Aorta (tissue), 5 donors: ENCODE measurements around the gene AFF2. TPM values are rescaled to one million over a fixed set of nuclear protein-coding genes. Genes with fewer than 3 reads are reported as not detected.

Experiments
- ATAC-seq: fragments of 200-7000 bp; cut with Tn5 transposase; one replicate; pipeline ENCODE4 v1.9.1; 2022; ENCODE audit warnings: moderate library complexity; ENCODE audit not compliant: low FRiP score
- DNase-seq, 2 donors: peaks; one replicate each; pipeline ENCODE4 v3.0.0-alpha.2; 2020
- H3K27ac ChIP-seq, 2 donors: one replicate each; pipeline ENCODE4 v1.5.1; 2013; ENCODE audit warnings: low read length in 2 of 2, mild to moderate bottlenecking in 2 of 2, moderate library complexity in 2 of 2, control low read depth in 1 of 2, inconsistent platforms in 1 of 2, low read depth in 1 of 2
- H3K27me3 ChIP-seq, 2 donors: one replicate each; pipeline ENCODE4 v1.6.1; 2013; ENCODE audit warnings: control low read depth in 1 of 2, low read length in 1 of 2, mild to moderate bottlenecking in 1 of 2, moderate library complexity in 1 of 2; ENCODE audit not compliant: insufficient read depth in 2 of 2, control insufficient read depth in 1 of 2
- H3K36me3 ChIP-seq, 2 donors: one replicate each; pipeline ENCODE4 v1.6.1; 2013; ENCODE audit warnings: control low read depth in 1 of 2, low read length in 1 of 2, mild to moderate bottlenecking in 1 of 2; ENCODE audit not compliant: insufficient read depth in 2 of 2, control insufficient read depth in 1 of 2
- H3K4me1 ChIP-seq, 2 donors: one replicate each; pipeline ENCODE4 v1.6.1; 2013; ENCODE audit warnings: low read length in 2 of 2, control low read depth in 1 of 2, mild to moderate bottlenecking in 1 of 2, moderate library complexity in 1 of 2; ENCODE audit not compliant: insufficient read depth in 2 of 2, control insufficient read depth in 1 of 2
- H3K4me3 ChIP-seq, 2 donors: one replicate each; pipeline ENCODE4 v1.5.1; 2013; ENCODE audit warnings: low read length in 2 of 2, control low read depth in 1 of 2, mild to moderate bottlenecking in 1 of 2
- H3K9me3 ChIP-seq: one replicate; pipeline ENCODE4 v1.6.1; 2013; ENCODE audit warnings: mild to moderate bottlenecking, low read length; ENCODE audit not compliant: control insufficient read depth
- WGBS, 2 donors: extraction: QIAGEN DNeasy Blood & Tissue Kit; methylation state at CpG; one replicate each; pipeline ENCODE4 v1.1.7; 2013; 5-methylcytosine and 5-hydroxymethylcytosine counted together
- intact Hi-C, 2 donors: fragments of 100-400 bp; cut with DNase I; formaldehyde crosslinking; loops; one replicate each; pipeline versions ENCODE4 v1.14.2 to v1.15.0; 2022
- polyA plus RNA-seq, 2 donors: library from polyadenylated mRNA; stranded (reverse); fragments of 200-250 nt; gene quantifications; one replicate each; pipeline ENCODE4 v1.2.3, GENCODE V29; 2013
- total RNA-seq, 2 donors: library from RNA; stranded (reverse); fragmentation: NEBNext Ultra II Directional; extraction: Animal tissue kit (Norgen Biotek cat#: 25700); gene quantifications; one replicate each; pipeline ENCODE4 v1.2.1, GENCODE V29; 2021
- donor health status: healthy with polysubstance abuse.
- donor health status: Bipolar disorder and iron deficiency.
- donor health status: DM: no; HTN: no; CAD: no.
- donor health status: DM: no; HTN: no; CAD: no.
- donor health status: DM: yes; HTN: yes; CAD: no.

AFF2 gene
- total and polyA plus RNA-seq, 4 donors, result 0.25 to 2.7 (median 1.2) TPM

DNA sequence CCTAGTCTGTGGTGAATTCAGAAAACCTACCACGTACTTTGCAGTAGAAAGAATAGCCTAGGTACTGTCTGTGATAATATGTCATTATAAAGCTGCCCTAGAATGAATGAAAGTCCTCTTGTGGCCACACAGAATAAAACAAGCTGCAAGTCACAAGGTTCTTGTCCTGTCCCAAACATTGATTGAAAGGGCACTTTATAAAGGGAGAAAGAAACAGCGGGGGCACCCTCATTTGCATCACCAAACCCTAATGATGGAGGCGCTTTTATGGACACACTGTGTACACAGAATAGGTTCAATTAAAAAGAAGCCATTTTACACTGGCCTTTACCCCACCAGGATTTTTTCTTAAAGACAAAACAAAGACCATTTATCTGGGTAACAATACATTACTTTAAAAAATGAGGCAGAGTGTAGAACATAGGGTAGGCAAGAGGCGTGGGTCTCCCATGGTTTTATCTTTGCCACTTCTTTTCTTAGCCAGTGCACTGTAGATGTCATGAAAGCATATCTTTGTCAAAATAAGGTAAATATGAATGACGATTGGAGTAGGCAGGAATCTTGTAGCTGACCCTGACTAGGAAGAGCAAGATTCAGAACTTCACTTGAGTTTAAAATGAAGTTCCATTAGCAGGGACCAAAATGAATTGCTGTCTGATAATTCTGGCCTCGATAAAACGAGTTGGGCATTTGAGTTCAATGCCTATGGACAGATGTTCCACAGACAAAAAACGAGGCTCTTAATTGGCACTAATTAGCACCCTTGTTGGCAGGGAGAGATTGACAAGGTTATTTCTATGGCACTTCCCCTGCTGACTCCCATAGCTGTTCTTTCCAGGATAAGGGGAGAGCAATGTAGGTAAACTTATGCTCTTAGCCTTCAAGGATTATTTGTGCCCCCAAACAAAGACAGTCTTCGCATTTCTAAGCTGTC, 365.1 kb downstream of the AFF2 start:
- 56 to 85% methylated on average over 9 of the region's 9 CpGs for WGBS, 2 donors
- Histone ChIP-seq H3K36me3 (no peaks in the 10 kb centered on the region), H3K9me3 (no peaks in the 10 kb centered on the region), H3K4me3 (no peak overlapping the region), H3K27me3 (no peaks in the 10 kb centered on the region), H3K27ac (no peak overlapping the region), H3K4me1 (no peaks in the 10 kb centered on the region)
- intact Hi-C loops, result no loop called here
- ATAC-seq, result no peak
- DNase-seq, result no peak

DNA sequence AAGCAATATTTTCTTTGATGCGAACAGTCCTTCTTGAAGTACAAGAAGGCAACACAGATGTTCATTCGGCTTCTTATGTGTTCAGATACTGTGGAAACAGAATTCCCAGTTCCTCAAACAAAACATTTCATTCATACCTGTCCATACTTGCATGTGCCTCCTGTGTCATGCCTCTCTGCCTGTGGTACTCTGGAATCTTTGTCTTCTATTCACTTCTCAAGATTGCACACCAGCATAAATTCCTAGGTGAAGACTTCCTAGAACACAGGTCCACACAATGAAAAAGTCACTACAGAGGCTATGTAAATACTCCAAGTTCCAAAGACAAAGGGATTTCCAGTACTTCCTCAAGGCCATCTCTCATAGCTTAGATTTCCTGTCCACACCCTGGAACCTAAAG, 367.2 kb downstream of the AFF2 start:
- H3K27me3 ChIP-seq, result no peaks in the 10 kb centered on the region
- no peaks in the 10 kb centered on the region for H3K36me3 ChIP-seq
- intact Hi-C loops, result no loop called here
- H3K4me1 ChIP-seq, result no peaks in the 10 kb centered on the region
- H3K9me3 ChIP-seq, result no peaks in the 10 kb centered on the region
- 85 to 97% methylated on average over 2 of the region's 2 CpGs for WGBS, 2 donors
- DNase-seq, result no peak
- no peak for ATAC-seq
- H3K4me3 ChIP-seq, result no peak overlapping the region
- no peak overlapping the region for H3K27ac ChIP-seq

GRCh38 chrX:148871422-148872160, 371.2 kb downstream of the AFF2 start:
- 30 to 40% methylated on average over 7 of the region's 7 CpGs for WGBS, 2 donors
- no peaks in the 10 kb centered on the region for H3K36me3 ChIP-seq
- no peak overlapping the region for H3K27ac ChIP-seq
- no peaks in the 10 kb centered on the region for H3K27me3 ChIP-seq
- ATAC-seq, result no peak
- H3K4me1 ChIP-seq, result no peaks in the 10 kb centered on the region
- no peak for DNase-seq
- no peak overlapping the region for H3K4me3 ChIP-seq
- intact Hi-C loops, result no loop called here
- no peaks in the 10 kb centered on the region for H3K9me3 ChIP-seq

- Histone ChIP-seq H3K4me1 (no peaks in the 10 kb centered on the region), H3K4me3 (no peak overlapping the region), H3K9me3 (no peaks in the 10 kb centered on the region), H3K36me3 (no peaks in the 10 kb centered on the region), H3K27ac (no peak overlapping the region), H3K27me3 (no peaks in the 10 kb centered on the region)
- DNase-seq (no peak), ATAC-seq (no peak)
- 45 to 53% methylated on average over 1 of the region's 1 CpG for WGBS, 2 donors
- intact Hi-C loops, result no loop called here
These were observed 371.7 kb downstream of the AFF2 start for GRCh38 chrX:148872161-148872535.

DNA sequence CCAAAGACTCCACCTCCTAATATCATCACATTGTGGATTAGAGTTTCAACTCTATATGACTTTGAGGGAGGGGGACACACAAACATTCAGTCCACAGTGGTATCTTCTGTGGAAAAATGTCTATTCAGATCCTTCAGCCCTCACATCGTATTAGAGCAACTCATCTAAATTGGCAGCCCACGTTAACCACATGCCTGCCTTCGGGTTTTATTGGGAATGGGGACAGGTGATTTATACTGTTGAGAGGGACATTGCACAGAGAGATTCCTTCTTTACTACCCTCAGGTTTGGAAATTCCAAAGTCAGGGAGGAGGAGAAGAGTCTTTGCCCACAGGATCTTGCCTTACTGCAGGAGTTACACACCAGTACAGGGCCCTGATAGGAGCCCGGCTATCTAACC, 372.5 kb downstream of the AFF2 start:
- H3K4me1 ChIP-seq, result no peaks in the 10 kb centered on the region
- WGBS, 2 donors, result 65 to 75% methylated on average over 4 of the region's 4 CpGs
- no peak for DNase-seq
- H3K27me3 ChIP-seq, result no peaks in the 10 kb centered on the region
- H3K4me3 ChIP-seq, result no peak overlapping the region
- no peaks in the 10 kb centered on the region for H3K36me3 ChIP-seq
- intact Hi-C loops, result no loop called here
- no peaks in the 10 kb centered on the region for H3K9me3 ChIP-seq
- no peak overlapping the region for H3K27ac ChIP-seq
- no peak for ATAC-seq

- 35 to 43% methylated on average over 3 of the region's 3 CpGs for WGBS, 2 donors
- intact Hi-C loops, result no loop called here
These were observed 374.3 kb downstream of the AFF2 start for GRCh38 chrX:148874636-148875246.

DNA sequence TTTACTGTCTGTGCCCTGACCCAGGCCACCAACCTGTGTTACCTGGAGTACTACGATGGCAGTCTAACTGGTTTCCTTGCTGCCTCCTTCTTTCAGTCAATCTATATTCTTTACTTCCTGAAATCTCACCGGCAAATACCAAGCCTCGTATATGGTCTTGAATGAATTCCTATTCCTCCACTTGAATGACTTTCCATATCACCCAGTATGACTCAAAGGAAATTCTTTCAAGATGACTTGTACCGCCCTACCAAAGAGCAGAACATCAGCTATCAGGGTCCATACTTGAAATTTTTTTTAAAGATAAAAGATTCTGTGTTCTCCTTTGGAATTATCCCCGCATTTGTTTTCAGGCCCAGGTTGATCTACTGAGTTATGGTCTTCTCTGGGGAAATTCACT, 378.0 kb downstream of the AFF2 start:
- DNase-seq (no peak), ATAC-seq (no peak)
- Histone ChIP-seq H3K9me3 (no peaks in the 10 kb centered on the region), H3K27me3 (no peaks in the 10 kb centered on the region), H3K36me3 (no peaks in the 10 kb centered on the region), H3K4me3 (no peak overlapping the region), H3K4me1 (no peaks in the 10 kb centered on the region), H3K27ac (no peak overlapping the region)
- intact Hi-C loops, result no loop called here
- WGBS, 2 donors, result 66 to 69% methylated on average over 5 of the region's 5 CpGs

More at GRCh38 chrX:148874636-148875246, 374.3 kb downstream of the AFF2 start:
- H3K4me1 ChIP-seq, result no peaks in the 10 kb centered on the region
- no peaks in the 10 kb centered on the region for H3K9me3 ChIP-seq
- H3K4me3 ChIP-seq, result no peak overlapping the region
- H3K27me3 ChIP-seq, result no peaks in the 10 kb centered on the region
- ATAC-seq (no peak), DNase-seq (no peak)
- H3K27ac ChIP-seq, result no peak overlapping the region
- no peaks in the 10 kb centered on the region for H3K36me3 ChIP-seq

DNA sequence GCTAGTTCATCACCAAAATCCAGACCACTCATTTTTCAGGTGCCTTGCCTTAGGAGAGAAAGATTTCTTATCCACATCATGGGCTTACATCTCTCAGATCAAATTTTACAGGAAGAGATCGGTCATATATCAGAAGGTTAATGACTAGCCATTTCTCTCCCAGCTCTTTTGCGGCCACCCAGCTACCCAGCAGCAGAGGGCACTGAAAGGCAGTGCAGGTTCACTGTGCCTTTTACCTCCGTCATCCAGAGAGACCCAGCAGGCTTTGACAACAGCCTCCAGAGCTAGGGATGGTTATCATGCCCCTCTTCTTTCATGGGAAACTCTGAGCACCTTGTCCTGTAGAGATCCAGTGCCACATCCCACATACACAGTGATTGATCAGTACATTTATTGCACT, 384.8 kb downstream of the AFF2 start:
- intact Hi-C loops, result no loop called here
- no peaks in the 10 kb centered on the region for H3K4me1 ChIP-seq
- ATAC-seq, result no peak
- no peaks in the 10 kb centered on the region for H3K27me3 ChIP-seq
- no peaks in the 10 kb centered on the region for H3K36me3 ChIP-seq
- no peaks in the 10 kb centered on the region for H3K9me3 ChIP-seq
- 66 to 85% methylated on average over 3 of the region's 3 CpGs for WGBS, 2 donors
- DNase-seq, result no peak
- H3K27ac ChIP-seq, result no peak overlapping the region
- no peak overlapping the region for H3K4me3 ChIP-seq
